Measurements from ENCODE around the gene TPSD1.

GRCh38 chr16:1274767-1275166 is 18.9 kb downstream of the TPSD1 start:
- TF ChIP-seq POLR2A (IDR thresholded peaks at IDR 0.05; ENCODE audit: low read depth, low read length) (no peak), CTCF (IDR thresholded peaks at IDR 0.05; ENCODE audit: extremely low read depth in 1 of 2, insufficient read depth in 1 of 2, low read depth in 1 of 2, low read length in 2 of 2) (no peak), JUN (IDR thresholded peaks at IDR 0.05; ENCODE audit: borderline replicate concordance, insufficient read depth, insufficient read length, low read depth) (no peak), GATA2 (IDR thresholded peaks at IDR 0.05; ENCODE audit: insufficient read depth, insufficient read length, low read depth, low read length) (no peak)

Measured in endothelial cell of umbilical vein (primary cell).